HepG2 (cell line): ENCODE data around the gene SRP68. TPM values are rescaled to one million over a fixed set of nuclear protein-coding genes. Genes with fewer than 3 reads are reported as not detected.
A peak's percentile ranks its signal among the peaks of the same experiment; 100 is the strongest.

Experiments
- AHR ChIP-seq: IDR thresholded peaks from 2 replicates; pipeline ENCODE4 v1.6.1; 2018; ENCODE audit warnings: missing genetic modification reagents, missing compliant biosample characterization
- ATF7 ChIP-seq, 2 experiments: fragments of 450-650 bp in 1 of 2; sonication (generic) in 1 of 2; formaldehyde crosslinking in 1 of 2; IDR thresholded peaks; 2 replicates each; pipeline versions ENCODE4 v1.4.0 to v1.6.1; 2016 to 2020; ENCODE audit warnings: antibody characterized with exemption in 1 of 2, mild to moderate bottlenecking in 1 of 2, missing genetic modification reagents in 1 of 2
- EED ChIP-seq: sonication (generic); formaldehyde crosslinking; IDR thresholded peaks from 2 replicates; pipeline ENCODE4 v1.5.0; 2020; ENCODE audit warnings: mild to moderate bottlenecking, missing genetic modification reagents
- JUNB ChIP-seq: sonication (generic); formaldehyde crosslinking; IDR thresholded peaks from 2 replicates; pipeline ENCODE4 v1.8.0; 2022; ENCODE audit warnings: missing genetic modification reagents, mild to moderate bottlenecking, borderline replicate concordance
- MEIS2 ChIP-seq: sonication (generic); formaldehyde crosslinking; IDR thresholded peaks from 2 replicates; pipeline ENCODE4 v1.9.0; 2021; ENCODE audit warnings: mild to moderate bottlenecking, missing genetic modification reagents
- NR2F2 ChIP-seq: IDR thresholded peaks from 2 replicates; pipeline ENCODE4 v1.6.1; 2012; ENCODE audit warnings: low read depth, inconsistent platforms, borderline replicate concordance
- THYN1 ChIP-seq: sonication (generic); formaldehyde crosslinking; IDR thresholded peaks from 2 replicates; pipeline ENCODE4 v1.8.1; 2023; ENCODE audit warnings: low read depth, mild to moderate bottlenecking, moderate library complexity, missing genetic modification reagents, borderline replicate concordance
- polyA plus RNA-seq, 8 experiments: library from polyadenylated mRNA; depleted of rRNA in 3 of 8; stranded (reverse) in 7 of 8; unstranded in 1 of 8; fragments of >200 nt; fragmentation: Illumina TruSeq in 4 of 8; extraction: Trizol in 4 of 8; gene quantifications; 2 replicates each; pipeline versions ENCODE4 v1.2.1 to v1.2.3, GENCODE V29; 2011 to 2016; ENCODE audit warnings: low read depth in 4 of 8, missing spikeins in 1 of 8, mixed read lengths in 1 of 8; ENCODE audit not compliant: insufficient read depth in 1 of 8
- total RNA-seq, 5 experiments: library from RNA; depleted of rRNA; stranded (reverse); fragments of >200 nt; fragmentation: Illumina TruSeq; extraction: Trizol; gene quantifications; 2 replicates each; pipeline ENCODE4 v1.2.3, GENCODE V29; 2016; ENCODE audit warnings: low read depth in 1 of 5
- TF ChIP-seq, protein P1 (sequence below): sonication (generic); formaldehyde crosslinking; IDR thresholded peaks from 2 replicates; pipeline ENCODE4 v1.4.0; 2020; ENCODE audit warnings: missing genetic modification reagents
- TF ChIP-seq, protein P2 (sequence below): sonication (generic); formaldehyde crosslinking; IDR thresholded peaks from 2 replicates; pipeline ENCODE4 v1.8.0; 2022; ENCODE audit warnings: missing genetic modification reagents, mild to moderate bottlenecking, borderline replicate concordance

The SRP68 gene
- total and polyA plus RNA-seq, 2 of the 13 experiments (the other 11 are each of a cell fraction or from before 2014, with no cell fraction given), result 39.8 to 74.3 TPM

DNA sequence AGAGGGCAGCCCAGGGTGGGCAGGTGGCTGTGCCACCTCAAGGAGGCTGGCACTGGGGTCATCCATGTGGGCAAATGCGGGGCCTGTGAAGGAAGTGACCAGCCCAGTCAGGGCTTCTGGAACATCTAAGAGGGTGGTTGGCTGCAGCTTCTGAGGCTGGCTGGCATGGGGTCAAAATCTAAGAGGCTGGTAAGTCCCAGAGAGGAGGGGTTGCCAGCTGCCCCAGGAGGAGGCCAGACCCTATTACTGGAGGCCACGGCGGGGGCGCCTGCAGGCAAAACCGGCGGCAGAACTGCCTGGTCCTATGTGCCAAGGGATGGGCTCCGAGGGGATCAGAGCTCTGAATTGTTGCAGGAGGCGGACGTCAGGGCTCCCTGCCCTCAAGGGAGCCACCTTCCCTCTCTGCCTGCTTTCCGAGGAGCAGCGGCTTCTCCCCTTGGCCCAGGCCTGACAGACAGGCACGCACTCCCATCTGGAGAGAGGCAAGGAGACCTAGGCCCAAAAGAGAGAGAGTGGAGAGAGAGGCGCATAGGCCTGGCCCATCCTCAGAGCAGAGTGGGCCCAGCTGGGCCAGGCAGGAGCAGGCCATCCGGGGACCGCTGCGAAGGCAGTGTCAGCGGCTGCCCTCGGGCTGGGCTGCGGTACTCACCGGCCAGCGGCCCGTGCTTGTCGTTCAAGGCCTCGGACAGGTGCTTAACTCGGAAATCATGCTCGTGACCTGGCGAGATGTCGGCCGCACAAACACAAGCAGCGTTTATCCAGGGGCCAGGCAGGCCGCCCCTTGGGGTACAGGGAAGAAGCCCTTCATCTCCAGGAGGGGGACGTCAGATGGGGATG, 17.6 kb upstream of the SRP68 start (continued):
- TF ChIP-seq, protein P1, sequence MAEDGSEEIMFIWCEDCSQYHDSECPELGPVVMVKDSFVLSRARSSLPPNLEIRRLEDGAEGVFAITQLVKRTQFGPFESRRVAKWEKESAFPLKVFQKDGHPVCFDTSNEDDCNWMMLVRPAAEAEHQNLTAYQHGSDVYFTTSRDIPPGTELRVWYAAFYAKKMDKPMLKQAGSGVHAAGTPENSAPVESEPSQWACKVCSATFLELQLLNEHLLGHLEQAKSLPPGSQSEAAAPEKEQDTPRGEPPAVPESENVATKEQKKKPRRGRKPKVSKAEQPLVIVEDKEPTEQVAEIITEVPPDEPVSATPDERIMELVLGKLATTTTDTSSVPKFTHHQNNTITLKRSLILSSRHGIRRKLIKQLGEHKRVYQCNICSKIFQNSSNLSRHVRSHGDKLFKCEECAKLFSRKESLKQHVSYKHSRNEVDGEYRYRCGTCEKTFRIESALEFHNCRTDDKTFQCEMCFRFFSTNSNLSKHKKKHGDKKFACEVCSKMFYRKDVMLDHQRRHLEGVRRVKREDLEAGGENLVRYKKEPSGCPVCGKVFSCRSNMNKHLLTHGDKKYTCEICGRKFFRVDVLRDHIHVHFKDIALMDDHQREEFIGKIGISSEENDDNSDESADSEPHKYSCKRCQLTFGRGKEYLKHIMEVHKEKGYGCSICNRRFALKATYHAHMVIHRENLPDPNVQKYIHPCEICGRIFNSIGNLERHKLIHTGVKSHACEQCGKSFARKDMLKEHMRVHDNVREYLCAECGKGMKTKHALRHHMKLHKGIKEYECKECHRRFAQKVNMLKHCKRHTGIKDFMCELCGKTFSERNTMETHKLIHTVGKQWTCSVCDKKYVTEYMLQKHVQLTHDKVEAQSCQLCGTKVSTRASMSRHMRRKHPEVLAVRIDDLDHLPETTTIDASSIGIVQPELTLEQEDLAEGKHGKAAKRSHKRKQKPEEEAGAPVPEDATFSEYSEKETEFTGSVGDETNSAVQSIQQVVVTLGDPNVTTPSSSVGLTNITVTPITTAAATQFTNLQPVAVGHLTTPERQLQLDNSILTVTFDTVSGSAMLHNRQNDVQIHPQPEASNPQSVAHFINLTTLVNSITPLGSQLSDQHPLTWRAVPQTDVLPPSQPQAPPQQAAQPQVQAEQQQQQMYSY, result no peak
- TF ChIP-seq JUNB (CRISPR knock-in tag), result no peak
- no peak for TF ChIP-seq ATF7 (IDR thresholded peaks at IDR 0.05)
- no peak for TF ChIP-seq ATF7 (CRISPR knock-in tag; IDR thresholded peaks at IDR 0.05)
- no peak for TF ChIP-seq THYN1 (CRISPR knock-in tag)
- no peak for TF ChIP-seq AHR (CRISPR knock-in tag)
- TF ChIP-seq MEIS2, result no peak
- 0 out of 2 replicates have a peak, but pooled peaks have one; percentile 20 for TF ChIP-seq EED
- TF ChIP-seq, protein P2, sequence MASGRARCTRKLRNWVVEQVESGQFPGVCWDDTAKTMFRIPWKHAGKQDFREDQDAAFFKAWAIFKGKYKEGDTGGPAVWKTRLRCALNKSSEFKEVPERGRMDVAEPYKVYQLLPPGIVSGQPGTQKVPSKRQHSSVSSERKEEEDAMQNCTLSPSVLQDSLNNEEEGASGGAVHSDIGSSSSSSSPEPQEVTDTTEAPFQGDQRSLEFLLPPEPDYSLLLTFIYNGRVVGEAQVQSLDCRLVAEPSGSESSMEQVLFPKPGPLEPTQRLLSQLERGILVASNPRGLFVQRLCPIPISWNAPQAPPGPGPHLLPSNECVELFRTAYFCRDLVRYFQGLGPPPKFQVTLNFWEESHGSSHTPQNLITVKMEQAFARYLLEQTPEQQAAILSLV, result no peak
- TF ChIP-seq NR2F2, result no peak
